ENCODE measurements around the gene ASIC3.

ASIC3 gene

DNA sequence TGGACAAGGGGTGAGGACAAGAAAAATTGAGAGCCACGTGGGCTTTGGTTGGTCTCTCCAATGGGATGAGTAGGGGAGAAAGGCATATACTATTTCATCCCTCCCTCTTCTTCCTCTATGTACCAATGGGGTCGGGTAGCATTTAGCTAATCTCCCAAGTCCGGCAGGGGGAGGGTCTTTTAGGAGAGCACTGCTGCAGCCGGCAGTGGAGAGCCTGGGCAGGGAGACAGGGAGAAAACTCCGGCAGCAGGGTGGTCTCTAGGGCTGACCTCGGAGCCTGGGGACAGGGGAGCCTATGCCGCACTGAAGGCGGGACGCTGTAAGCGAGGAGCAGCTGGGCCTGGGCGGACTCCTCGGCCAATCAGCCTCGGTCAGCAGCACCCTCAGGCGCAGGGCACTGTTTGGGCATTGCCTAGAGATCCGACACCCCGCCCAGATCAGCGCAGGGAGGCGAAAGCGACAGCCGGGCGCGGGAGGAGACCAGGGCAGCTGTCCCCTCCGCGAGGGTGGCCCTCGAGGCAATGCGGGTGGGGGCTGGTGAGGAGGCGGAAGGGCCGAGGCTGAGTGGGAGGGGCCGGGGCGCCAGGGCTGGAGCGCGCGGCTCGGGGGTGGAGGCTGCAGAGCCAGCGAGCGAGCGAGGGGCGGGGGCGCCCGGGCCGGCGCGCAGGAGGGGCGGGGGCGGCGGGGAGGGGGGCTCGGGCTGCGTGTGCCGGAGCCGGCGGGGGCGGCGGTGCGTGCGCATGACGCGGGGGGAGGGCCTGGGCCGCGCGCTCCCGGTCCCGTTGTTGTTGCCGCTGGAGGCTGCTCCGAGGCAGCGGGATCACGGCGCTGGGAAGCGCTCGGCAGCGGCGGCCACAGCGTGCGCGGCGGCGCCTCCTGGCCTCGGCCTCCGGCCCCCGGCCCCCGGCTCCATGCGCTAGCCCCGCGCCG is 37.6 kb downstream of the ASIC3 start, which contains the start of gene AGAP3:
AGAP3 (plus strand) TSS at position 785 of the 930 bp plus-strand sequence. CDS start 267 bp downstream, outside the sequence.
- peak; percentile 79 for DNase-seq (ENCODE audit: low read depth)

GRCh38 chr7:151086802-151087244 is 38.5 kb downstream of the ASIC3 start:
- peak; percentile 66 for DNase-seq (ENCODE audit: low read depth)

GRCh38 chr7:151087245-151088018 is 39.1 kb downstream of the ASIC3 start:
- DNase-seq (ENCODE audit: low read depth) = peak; percentile 66

DNA sequence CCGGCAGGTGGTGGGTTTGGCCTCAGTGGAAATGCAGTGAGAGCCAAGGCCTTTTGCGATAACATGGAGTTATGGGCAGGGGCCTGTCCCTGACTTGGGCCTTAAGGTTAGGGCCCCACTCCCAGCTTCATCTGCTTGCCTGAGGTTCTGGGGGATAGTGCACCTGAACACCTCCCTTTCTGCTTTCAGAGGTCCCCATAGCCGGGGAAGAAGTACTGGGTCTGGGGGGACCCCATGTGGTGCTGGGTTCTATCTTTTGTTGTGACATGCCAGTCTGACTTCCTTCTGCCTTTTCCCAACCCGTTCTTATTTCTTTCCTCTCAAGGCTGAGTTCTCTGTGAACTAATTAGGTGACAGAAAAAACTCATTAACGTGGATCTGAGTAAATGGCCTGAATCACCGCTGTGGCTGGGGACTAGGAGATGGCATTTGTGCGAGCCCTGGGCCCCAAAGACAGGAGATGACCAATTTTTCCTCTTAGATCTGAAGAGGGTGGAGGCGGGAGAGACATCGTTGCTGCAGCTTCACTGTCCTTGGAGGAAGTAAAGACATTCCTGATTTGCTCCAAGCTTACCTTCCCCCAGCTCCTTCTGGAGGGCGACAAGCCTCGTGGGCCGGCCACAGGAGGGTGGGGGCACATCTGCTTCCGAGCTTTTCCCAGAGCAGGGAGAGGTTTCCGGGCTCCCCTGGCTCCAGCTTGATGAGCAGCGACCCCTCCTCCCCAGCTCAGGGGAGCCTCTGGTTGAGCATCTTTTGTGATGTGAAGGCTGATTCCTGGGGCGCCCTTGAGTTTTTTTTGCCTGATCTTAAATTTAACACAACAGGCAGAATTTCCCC is 39.9 kb downstream of the ASIC3 start:
- DNase-seq (ENCODE audit: low read depth) = peak; percentile 64

- DNase-seq (ENCODE audit: low read depth) = peak; percentile 80
These were observed 40.7 kb downstream of the ASIC3 start for GRCh38 chr7:151088856-151089699.

DNA sequence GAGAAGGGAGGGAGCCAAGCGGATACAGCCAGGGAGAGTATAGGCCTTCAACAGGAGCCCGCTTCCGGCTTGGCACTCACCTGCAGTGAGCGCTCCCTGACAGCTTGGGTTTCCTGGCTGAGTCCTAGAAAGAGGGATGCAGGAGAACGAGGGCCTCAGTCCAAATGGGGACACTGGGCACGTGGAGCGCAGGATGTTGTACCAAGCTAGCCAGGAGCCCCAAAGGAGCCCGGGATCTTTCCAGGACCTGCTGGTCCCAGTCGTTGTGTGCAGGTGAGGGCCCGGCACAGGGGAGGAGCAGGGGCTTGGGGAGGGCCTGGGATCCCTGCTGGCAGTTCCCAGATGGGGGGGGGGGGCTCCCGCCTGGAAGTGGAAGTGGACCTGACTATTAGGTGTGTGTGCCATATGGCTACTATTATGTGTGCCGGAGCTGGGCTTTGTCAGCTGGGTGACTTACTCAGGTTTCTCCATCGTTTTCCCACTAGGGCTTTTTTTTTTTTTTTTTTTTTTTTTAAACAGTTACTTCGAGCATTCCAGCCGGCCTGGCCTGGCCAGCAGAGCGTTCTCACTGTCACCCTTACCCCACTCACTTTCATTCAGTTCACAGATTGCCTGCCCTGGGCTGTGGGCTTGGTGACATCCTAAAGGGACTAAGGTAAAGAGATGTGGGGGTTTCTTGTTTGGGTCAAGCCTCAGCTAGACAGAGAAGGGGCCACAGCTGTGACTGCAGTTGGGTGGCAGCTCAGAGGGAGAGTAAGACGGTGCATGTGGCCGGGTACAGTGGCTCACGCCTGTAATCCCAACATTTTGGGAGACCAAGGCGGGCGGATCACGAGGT is 41.8 kb downstream of the ASIC3 start:
- no peak for DNase-seq (ENCODE audit: low read depth)

- no peak for DNase-seq (ENCODE audit: low read depth)
These were observed 42.7 kb downstream of the ASIC3 start for GRCh38 chr7:151091003-151091402.

DNA sequence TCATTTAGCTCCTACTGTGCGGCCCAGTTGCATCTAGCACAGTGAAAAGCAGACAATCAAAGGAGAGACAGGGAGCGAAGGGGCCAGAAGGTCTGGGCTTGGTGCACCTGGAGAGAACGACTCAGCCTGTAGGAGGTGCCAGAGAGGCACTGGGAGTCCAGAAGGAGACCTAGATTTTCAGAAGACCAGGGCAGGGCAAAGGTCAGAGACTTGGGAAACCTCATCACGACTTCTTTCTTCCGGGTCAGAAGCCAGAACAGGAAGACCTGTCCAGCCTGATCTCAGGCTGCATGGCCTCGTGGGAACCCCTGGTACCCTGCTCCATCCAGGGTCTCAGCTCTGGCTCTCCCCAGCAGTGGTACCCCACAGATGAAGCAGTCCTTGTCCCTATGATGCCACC is 43.1 kb downstream of the ASIC3 start:
- DNase-seq (ENCODE audit: low read depth) = peak; percentile 38

DNA sequence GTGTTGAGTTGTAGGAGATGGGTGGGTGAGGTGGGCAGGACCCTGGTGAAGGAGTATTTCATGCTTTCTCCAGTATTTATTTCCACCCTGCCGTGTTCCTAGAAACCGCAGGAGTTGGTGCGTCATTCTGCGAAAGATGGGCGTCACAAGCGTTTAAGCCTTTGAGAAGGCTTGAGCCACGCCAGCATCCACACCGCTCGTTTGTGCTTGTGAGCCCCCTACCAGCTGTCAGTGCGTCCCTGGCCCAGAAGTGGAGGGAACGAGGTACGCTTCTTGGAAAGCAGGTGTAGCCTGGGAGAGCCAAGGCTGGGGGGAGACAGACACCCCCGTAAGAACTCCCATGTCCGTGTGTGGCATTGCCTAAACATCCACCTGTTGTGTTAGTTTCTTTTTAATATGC is 43.7 kb downstream of the ASIC3 start:
- DNase-seq (ENCODE audit: low read depth) = no peak

- DNase-seq (ENCODE audit: low read depth) = no peak
These were observed 45.4 kb downstream of the ASIC3 start for GRCh38 chr7:151093748-151094147.

DNA sequence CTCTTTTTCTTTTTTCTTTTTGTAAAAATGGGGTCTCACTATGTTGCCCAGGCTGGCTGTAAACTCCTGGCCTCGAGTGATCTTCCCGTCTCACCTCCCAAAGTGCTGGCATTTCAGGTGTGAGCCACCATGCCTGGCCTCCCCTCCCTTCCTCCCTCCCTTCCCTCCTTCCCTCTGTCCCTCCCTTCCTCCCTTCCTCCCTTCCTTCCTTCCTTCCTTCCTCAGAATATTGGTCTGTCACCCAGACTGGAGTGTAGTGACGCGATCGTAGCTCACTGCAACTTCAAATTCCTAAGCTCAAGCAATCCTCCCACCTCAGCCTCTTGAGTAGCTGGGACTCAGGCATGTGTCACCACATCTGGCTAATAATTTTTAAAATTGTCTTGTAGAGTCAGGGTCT is 46.3 kb downstream of the ASIC3 start:
- DNase-seq (ENCODE audit: low read depth) = peak; percentile 29

DNA sequence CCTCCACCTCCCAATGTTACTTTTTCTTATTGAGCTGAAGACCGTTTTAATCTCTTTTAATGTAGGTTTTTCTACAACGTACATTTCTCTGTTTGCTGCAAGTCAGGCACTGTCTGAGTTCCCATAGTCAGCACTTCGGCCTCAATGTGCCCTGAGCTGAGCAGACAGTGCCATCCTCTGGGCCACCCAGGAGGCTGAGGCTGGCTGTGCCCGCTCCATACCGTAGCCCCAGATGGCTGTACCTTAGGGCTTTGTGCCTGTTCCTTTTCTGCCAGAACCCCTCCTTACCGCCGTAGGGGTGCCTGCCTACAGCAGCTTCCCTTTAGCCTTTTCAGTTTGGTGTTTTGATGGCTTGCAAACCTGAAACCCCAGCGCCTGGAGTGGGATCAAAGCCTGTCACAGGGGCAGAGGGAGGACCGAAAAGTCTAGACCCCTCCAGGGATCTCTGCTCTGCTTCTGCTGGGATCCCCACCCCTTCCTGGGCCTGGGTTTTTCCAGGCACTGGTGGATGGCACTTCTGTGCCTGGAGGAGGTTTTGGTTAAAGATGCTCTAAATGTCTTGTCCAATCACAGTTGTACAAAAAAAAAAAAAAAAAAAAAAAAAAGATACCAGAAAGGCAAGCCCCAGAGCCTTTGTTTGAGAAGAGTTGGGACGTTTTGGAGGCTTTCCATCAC is 46.9 kb downstream of the ASIC3 start:
- DNase-seq (ENCODE audit: low read depth) = no peak

DNA sequence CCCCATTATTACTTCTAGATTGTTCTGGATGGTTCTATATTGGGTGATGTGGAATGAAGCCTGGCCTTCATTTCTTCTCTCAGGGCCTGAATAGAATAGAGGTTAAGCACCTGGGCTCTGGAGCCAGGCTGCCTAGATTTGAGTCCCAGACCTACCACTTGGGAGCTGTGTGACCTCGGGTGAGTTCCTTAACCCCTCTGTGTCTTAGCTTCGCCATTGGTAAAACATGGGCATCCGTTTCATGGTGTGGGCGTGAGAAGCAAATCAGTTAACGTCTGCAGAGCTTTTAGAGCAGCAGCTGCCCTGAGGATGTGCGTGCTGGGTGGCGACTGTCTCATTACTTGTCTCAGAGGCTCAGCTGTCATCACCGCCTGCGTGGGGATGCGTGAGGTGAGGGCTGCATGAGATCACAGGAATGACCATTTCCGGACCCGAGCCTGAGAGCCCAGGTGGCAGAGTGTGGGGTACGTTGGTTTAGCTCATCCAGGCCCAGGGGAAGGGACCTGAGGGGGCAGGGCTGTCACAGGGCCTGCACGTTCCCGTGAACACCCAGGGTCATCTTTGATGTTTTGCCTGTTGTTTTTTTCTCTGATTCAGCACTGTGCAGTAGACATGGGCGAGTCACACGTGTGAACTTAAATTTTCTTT is 47.6 kb downstream of the ASIC3 start:
- DNase-seq (ENCODE audit: low read depth) = no peak

GRCh38 chr7:151099486-151100211 is 51.3 kb downstream of the ASIC3 start:
- DNase-seq (ENCODE audit: low read depth) = no peak

- no peak for DNase-seq (ENCODE audit: low read depth)
These were observed 52.6 kb downstream of the ASIC3 start for GRCh38 chr7:151100921-151101320.

- no peak for DNase-seq (ENCODE audit: low read depth)
These were observed 53.5 kb downstream of the ASIC3 start for GRCh38 chr7:151101621-151102396.

Data from ELR (cell line).